PC-9 (cell line): ENCODE data around the gene ITSN2.

Experiments
- CTCF ChIP-seq: fragments of 200-600 bp; sonication (generic); conservative IDR thresholded peaks from 2 replicates; pipeline ENCODE4 v1.6.1; 2017; ENCODE audit warnings: mixed run types, antibody characterized with exemption, mild to moderate bottlenecking, moderate library complexity
- EZH2 ChIP-seq: fragments of 200-600 bp; sonication (generic); IDR thresholded peaks from 2 replicates; pipeline ENCODE4 v1.8.0; 2017; ENCODE audit warnings: antibody characterized with exemption, low read depth

- no peak for TF ChIP-seq CTCF
- no peak for TF ChIP-seq EZH2
These were observed 91.1 kb downstream of the ITSN2 start for GRCh38 chr2:24269265-24269664.
